ENCODE data around the gene ANKRD63.

The ANKRD63 gene

GRCh38 chr15:40243126-40243810 lies 39.6 kb downstream of the ANKRD63 start:
- no peak for DNase-seq (ENCODE audit: low read depth in 2 of 2)

DNA sequence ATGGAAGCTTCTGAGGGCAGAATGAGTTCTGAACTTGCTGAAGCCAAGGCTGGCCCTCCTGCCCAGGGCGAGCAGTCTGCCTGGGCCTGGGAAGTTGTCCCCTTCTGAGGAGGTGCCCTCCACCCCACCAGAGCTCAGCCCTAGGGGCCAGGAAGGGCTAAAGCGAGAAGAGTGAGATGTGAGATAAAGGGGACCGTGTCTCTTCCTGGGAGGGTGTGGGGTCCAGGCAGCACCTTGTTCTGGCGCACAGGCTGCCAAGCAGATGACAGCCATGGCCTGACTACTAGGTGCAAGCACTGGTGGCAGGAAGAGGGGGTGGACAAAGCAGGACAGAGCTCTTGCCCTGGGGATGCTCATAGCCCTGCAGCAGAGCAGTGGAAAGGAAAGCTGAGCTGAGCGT lies 40.3 kb downstream of the ANKRD63 start:
- DNase-seq (ENCODE audit: low read depth in 2 of 2): no peak

DNA sequence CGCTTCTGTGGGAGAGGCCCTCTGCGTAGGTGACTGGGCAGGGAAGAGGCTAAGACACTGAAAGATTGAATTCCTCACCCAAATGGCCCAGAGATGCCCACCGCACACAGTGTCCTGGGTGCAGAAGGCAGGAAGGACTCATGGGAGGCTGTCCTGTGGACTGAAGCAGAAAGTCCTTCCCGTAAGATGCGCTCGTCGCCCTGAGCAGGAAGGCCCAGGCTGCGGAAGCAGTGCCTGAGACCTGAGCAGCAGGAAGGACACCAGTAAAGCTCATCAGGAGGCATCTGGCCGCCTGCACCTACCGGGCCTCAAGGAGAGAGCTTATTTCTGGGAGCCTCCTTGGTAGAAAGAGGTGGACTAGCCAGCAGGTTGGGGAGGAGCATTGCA lies 40.7 kb downstream of the ANKRD63 start:
- no peak for DNase-seq (ENCODE audit: low read depth in 2 of 2)

DNA sequence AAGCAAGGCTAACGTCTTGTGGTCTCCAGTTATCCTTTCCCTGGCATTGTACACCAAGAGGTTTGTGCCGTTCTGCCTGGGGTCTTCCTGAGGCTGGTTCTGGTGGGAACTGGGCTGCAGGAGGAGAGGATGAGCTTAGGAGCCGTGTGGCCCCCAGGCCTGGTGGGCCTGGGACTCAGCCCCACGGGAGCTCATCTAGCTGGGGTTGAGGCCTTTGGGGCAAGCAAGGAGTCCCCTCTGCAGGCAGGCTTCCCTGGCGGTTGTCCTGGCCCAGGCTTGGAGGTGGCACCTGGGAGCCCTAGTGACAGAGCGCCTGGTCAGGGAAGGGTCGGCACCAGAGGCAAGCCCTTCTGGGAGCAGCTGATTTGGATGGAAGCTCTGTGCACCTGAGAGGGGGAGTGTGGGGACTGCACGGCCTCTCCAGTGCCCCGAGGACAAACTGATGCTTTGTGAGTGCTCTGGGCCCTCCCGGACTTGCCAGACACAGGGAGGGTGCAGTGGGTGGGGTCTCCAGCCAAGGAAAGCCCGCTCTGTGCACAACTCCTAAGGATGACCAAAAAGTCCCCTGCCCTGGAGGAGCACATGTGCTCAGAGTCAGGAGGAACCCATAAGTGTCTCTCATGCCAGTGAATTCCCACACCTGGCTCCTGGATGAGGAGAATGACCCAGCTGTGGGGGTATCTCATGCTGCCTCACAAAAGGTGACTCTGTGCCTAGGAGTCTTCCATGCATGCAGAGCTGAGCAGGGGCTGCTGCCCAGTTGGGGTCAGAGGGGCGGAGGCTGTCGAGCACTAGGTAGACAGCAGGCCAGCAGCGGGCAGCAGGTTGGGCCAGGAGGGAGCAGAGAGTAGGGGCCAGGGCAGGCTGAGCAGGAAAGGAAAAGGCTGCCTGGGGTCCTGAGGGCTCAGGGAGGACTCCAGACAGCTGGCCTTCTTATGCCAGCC lies 41.3 kb downstream of the ANKRD63 start:
- no peak for DNase-seq (ENCODE audit: low read depth in 2 of 2)

GRCh38 chr15:40240619-40241221 lies 42.1 kb downstream of the ANKRD63 start:
- no peak for DNase-seq (ENCODE audit: low read depth in 2 of 2)

GRCh38 chr15:40239693-40240618 lies 42.9 kb downstream of the ANKRD63 start:
- no peak for DNase-seq (ENCODE audit: low read depth in 2 of 2)

GRCh38 chr15:40239404-40239692 lies 43.5 kb downstream of the ANKRD63 start:
- DNase-seq (ENCODE audit: low read depth in 2 of 2): no peak

DNA sequence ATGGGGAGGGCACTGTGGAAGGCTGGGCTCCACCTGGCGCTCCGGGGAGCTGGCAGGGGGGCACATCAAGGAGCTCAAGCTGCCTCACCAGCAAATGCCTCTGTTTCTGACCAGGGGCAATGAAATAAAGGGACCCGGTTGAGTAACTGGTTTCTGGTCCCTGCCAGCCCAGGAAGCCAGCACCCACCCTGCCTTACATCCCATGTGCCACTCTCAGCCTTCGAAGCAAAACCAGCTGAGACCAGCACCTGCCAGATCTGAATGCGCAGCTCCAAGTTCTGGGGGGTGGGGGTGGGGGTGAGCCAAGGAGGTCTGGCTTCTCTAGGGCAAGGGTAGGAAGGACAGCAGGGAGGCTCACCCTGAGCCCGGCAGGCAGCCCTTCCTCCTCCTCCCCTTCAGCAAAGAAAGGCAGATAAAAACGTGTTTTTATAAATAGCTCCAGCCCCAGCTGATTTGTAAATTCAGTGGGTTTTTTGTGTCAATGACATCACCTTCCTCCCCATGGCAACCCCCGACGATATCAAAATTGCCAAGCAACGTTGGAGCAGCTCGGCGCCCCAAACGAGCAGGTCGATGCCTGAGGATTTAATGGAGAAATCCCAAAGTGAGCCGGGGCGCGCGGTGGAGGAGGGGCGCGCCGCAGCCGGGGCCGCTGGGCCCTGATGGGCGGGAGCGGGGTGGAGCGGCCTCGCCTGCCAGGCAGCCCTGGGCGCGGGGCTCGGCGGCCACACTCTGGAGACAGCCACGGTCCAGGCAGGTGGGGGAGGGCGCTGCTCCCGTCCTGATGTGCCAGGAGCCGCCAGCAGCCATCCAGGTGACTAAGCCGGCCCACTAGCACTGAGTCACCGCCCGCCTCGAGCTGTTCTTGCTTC lies 44.1 kb downstream of the ANKRD63 start, which contains the start of gene PAK6:
Gene PAK6, plus strand, starts transcription at position 532 of the 872 bp plus-strand sequence. CDS start 25,723 bp downstream, outside the sequence.
- DNase-seq (ENCODE audit: low read depth in 2 of 2): no peak

DNA sequence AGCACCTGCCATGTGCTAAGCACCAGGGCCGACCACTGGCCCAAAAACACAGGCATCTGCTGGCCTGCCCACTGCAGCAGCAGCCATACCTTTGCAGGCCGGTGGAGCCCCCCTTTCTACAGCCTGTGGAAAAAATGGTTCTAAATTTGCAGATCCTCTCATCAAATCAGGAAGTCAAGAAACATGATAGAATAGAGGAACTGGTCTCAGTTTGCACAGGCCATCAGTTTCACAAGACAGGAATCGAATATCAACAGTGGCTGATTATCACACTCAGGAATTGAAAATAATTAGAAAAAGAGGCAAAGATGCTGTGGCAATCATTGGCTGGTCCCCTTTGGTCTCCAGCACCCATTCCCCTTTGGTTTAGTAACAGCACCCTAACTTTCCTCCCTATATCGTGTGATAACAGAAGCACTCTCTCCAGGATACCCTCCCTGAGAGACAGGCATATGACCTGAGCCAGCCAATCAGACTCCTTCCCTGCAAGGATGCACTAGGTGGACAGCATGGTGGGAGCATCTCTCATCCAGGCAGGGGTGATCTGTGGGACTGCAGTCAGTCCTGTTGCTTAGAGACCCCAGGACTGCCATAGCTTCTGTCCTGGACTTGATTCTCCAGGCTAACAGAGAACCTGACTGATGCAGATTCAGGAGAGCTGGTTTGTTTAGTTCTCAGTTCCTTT lies 47.5 kb downstream of the ANKRD63 start:
- no peak for DNase-seq (ENCODE audit: low read depth in 2 of 2)

DNA sequence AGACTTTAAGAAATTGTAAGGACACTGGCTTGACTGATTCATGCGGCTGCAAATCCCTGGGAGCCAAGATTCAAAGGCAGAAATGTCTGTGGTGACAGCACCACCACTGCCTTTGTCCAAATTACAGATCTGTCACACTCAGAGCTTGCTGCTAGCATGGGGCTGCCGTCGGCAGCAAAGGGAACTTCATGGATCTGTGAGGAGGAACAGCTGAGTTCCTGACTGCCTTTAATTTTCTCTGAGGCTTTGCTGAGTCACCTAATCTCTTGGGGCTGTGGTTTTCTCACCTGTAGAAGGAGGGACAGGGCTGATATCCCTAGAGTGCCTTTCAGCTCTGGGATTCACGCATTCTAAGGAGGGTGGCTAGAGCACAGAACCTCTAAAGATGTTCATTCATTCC lies 48.1 kb downstream of the ANKRD63 start:
- no peak for DNase-seq (ENCODE audit: low read depth in 2 of 2)

GRCh38 chr15:40233727-40234577 lies 48.9 kb downstream of the ANKRD63 start:
- no peak for DNase-seq (ENCODE audit: low read depth in 2 of 2)

GRCh38 chr15:40232625-40233070 lies 50.2 kb downstream of the ANKRD63 start:
- no peak for DNase-seq (ENCODE audit: low read depth in 2 of 2)
